NCI-H2227 (cell line): Measurements from ENCODE around the gene MAML2.

Source experiments
- DNase-seq: peaks from one replicate; lab custom pipeline; 2025; ENCODE audit not compliant: unreplicated experiment; lab: John Stamatoyannopoulos, UW

The MAML2 gene

DNA sequence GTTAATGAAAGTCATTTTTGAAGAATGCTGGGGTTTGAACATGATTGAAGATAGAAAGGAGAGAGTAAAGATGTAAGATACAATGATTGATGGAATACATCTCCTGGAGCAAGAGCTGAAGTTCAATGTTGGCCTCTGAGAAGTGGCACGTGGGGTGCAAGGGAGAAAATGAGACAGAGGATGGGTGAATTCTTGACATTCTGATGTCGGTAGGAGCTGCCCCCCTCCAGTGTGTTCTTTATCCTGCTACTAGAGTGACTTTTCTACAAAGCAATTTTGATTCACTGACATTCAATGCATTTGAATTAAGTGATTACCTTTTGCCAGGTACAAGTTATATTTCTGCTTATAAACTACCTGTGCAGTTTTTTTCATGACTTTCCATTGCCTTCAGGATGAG lies 260.1 kb downstream of the MAML2 start:
- no peak for DNase-seq

DNA sequence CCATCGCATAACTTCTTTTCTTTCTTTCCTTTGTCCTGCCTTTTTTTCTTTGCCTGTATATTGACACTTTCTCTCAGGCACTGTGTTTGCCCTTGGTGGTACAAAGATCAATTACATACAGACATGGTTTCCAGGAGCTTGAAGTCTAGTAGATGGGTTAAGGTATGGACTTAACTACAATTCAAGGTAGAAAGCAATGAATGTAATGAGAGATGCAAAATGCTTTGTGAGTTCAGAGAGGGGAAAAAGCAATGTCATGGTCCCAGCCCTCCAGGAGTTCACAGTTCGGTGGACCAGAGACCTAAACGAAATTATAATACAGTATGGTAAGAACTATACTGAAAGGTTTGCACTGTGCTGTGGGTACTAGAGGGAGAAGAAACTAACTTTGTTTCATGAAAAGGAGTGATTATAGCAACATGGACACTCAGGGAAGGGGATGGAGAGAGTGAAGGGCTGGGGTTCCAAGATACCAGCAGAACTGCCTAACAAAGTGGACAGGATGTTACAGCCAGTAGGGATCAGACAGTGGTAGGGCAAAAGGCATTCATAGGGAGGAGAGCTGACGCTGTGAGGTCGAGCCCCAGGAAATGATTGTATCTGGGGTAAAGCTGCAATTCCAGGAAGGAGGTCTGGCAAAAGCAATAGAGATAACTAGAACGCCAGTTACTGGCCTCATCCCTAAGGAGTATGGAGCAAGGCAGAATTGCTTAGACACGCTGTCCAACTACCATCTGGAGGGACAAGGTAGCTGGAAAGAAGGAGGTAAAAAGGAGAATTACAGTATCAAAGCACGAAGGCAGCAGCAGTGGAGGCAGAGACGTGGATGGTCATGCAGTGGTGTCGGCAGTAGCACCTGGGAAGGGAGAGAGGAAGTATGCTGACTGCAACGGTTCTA lies 260.7 kb downstream of the MAML2 start:
- DNase-seq, result no peak

DNA sequence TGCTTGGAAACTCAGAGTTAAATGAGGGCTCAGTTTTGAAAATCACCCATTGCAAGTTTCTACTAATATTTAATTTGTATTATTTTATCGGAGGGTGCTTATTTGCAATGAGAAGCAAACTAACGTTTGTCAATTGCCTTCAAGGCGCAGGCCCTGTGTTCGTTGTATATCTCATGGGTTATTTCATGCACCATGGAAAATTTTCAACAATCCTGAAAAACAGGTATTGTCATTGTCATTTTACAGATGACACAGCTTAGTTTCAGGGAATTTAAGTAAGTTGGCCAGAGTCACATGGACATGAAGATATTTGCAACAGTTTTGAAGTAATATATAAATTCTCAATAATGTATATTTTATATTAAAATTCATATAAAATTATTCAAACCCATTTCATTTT lies 261.4 kb downstream of the MAML2 start:
- no peak for DNase-seq

DNA sequence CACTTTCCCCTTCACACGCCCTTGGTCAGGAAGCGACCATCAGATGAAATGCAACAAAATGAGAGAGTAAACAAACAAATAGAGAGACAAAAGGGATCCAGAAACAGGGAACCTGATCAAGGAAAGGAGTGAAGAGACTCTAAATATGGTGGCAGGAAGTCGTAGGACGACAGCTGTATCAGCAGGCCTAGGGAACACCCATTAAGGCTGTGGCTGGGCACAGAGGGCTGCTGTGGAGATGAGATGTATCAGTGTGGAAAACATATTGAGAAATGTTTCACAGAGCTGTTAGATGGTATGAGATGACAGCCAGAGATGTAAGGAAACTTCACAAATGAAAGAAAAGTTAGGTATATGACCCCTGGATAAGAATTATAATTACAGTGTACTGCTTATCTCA lies 263.3 kb downstream of the MAML2 start:
- DNase-seq, result no peak

DNA sequence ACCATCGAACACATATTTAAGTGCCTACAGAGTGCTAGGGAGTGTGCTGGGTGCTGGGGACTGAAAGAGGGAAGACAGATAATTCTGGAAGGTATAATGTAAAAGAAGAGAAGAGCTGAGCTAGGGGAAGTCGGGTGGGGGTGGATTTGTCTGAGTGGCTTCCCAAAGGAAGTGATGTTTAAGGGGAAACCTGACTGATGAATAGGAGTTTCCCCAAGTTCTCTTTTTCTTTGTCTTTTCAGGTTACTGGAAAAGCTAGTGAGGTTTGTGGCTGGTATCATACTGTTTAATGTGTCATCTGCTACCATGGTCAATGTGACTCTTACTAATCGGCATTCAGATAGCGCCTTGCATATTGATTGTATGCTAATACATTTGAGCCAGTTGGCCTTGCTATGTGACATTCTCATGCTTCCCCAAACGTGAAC lies 267.4 kb downstream of the MAML2 start:
- no peak for DNase-seq

DNA sequence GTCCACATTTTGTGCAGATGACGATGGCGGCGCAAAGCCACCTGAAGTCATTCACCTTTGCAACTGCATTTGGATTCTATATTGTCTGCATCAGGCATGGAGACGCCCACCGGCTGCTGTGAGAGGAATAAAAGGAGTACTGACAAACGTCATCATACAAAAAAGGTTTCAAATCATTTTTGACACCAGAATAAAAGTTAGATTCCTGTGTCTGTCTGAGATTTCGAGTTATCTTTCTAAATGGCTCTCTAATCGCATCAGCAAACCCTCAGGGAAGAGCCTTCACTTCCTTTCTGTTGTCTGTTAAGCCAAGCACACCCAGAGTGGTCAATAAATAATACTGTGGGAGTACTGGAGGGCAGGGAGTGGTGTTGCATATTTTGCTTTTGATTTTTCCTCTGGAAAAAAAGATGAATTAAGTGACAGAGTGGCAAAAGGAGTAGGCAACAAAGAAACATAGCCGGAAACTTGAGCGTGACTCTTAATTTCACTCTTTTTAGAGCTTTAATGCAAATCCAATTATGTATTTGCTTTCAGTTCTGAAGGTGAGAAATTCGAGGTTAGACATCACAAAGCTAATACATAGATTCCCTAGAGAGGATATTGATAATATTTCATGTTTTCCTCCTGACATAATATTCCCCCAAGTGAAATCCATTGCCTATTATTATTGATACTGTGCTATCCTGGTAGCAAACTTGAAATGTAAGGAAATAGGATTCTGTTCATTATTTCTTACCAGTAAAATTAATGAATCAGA lies 268.3 kb downstream of the MAML2 start:
- peak; percentile 2 for DNase-seq

DNA sequence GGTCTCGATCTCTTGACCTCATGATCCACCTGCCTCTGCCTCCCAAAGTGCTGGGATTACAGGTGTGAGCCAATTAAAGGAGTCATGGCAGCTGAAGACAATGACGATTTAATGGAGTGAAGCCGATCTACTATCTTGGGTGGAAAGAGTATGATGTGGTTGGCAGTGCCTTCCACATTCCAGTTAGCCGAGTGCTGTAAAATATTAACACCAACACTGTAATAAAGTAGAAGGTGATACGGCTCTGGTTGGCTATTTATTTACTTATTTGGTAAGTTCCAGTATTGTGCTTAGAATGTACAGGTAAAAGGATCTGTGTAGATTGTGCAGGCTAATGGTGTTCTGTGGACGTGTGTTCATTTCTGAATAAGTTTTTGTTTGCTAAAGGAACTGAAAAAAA lies 269.5 kb downstream of the MAML2 start:
- no peak for DNase-seq

DNA sequence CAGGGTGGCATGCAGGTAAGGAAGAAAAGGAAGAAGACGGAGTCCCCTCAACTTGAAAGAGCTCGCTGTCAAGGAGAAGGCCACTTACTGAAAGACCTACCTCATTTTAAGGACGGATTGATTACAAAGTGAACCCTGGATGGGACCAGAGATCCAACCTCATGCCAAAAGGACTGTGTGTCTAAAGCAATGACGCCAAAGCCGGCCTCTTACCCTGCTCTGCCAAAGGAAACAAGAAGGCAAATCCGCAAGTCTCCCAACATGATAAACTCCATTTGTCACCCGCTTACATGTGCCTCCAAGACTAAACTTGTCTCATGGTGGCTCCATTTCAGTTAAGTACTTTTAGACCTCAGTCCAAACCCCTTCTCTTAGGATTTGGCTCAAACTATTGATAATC lies 270.4 kb downstream of the MAML2 start:
- DNase-seq, result no peak

DNA sequence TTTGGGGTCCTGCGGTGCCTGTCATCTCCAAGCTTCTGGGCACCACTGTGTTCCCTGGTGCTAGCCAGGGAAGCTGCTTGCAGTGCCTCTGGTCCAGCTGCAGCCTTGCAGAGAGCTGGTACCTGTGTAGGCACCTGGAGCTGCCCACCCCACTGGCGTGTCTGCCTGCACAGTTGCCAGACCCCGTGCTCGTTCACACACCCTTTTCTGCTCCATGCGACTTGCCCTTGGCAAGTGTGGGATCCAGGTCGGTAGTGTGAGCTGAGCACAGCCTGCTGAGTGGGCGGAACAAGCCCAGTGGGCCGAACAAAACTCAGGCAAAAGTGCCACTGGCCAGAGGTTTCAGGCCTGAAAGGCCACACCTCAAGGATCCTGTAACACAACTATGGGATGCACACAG lies 272.5 kb downstream of the MAML2 start:
- no peak for DNase-seq

DNA sequence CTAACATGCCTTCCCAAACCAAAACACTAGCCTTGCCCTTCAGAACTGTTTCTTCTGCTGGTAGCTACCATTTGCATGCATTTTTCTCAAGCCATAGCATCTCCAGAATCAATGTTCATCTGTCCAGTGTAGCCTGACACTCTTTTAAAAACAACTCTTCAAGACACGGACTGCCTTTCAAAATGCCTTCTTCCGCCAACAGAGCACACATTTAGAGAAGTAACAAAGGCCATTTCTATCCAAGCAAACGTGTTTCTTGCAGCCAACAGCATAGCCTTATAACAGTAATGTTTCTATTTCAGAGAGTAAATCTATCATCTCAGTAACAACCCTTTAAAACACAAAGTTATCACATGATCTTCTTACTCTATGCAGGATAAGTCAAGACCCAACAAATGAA lies 275.8 kb downstream of the MAML2 start:
- DNase-seq, result no peak

DNA sequence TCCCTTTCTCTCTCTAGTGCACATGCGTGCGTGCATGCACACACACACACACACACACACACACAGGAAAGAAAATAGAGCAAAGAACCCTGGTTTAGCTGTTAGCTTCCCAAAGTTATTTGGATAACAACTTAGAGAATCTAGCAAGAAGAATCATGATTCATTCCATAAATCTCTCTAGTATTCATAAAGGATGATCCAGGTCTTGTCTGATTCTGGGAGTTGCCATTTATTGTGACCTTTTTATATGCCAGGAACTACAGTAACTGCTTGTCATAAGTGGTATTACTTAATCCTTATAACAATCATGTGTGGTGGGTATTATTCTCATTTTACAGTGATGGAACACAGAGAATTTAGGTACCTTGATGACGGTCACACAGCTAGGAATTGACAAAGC lies 277.6 kb downstream of the MAML2 start:
- DNase-seq, result no peak

DNA sequence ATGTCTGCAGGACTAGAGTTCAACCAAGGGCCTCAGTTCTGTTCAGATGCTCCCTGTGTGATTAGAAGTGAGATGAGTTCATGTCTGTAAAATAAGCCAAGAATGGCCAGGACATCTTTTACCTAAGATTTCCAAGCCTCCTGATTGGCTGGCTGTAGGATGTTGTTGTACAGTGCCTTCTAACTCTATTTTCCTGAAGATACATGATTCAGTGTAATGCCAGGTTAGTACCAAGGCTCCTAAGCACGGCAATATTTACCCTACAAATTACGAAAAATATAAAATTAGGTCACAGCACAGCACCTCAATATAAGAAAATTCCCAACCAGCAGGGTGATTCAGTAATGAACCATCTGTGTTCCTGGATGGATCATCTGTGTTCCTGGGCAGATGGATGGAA lies 279.1 kb downstream of the MAML2 start:
- no peak for DNase-seq

DNA sequence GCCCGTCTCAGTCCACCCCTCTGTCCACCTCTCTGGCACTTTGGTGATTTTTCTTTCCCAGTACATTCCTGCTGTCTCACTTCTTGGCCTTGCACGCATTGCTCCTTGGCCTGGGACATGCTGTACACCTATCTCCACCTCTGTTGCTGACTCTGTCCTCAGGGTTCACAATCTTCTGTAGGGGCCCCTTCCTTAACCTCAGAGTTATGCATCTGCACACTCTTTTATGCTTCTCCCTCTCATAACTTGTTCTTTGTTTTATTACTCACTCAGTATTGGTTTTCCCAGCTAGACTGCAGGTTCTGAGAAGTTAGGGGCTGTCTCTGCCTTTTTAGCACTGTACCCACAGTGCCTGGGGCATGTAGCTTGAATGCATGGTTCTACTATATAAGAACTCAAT lies 279.9 kb downstream of the MAML2 start:
- no peak for DNase-seq

DNA sequence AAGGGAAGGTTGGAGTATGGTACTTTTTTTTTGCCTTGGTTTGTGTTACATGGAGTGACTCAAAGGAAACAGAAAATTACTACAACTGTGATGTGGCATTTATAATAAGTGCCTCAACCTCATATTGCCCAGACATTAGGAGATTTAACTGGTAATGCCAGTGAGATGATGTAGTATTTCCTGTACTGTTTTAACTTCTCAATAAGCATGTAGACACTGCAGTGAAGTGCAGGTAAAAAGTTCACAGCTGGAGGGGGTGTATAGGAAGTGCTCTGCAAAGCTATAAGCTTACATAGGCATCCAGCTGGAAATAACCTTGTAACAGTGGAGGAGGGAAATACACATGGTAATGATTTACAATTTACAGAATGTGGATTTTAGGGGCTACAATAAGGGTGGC lies 280.9 kb downstream of the MAML2 start:
- DNase-seq, result peak; percentile 3

DNA sequence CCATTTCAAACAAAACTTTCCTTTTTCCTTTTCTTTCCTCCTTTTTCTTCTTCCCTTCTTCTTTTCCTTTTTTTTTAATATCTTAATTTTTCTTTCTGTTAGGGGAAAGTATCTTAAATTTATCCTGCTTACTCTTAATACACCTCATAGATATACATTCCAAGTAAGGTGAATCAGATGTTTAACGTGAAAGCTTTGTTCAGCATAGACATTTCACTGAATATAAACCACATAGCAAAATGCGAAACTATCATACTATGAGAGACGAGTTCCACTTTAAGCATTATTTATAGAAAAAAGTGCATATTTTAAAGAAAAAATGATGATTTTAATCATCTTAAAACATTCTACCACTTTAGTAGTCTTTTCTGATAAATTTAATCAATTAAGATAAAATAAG lies 281.3 kb downstream of the MAML2 start:
- no peak for DNase-seq

DNA sequence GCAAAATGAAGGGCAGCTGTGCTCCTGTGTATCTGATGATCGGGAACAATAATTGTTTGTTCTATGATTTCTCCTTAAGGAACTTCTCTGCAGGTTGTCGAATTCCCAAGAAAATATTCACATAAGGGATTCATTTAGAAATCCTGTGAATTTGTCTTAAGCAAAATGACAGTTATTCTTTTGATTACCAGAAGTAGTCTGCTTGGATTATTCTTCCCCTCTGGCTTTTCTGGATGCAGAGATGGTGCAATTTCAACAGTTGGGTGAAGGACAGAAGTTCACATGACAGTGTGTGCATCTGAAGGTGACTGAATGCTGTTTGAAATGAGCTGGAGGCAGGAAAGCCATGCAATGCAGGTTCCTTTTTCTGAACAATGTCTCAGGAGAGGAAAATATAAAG lies 281.9 kb downstream of the MAML2 start:
- DNase-seq, result no peak

DNA sequence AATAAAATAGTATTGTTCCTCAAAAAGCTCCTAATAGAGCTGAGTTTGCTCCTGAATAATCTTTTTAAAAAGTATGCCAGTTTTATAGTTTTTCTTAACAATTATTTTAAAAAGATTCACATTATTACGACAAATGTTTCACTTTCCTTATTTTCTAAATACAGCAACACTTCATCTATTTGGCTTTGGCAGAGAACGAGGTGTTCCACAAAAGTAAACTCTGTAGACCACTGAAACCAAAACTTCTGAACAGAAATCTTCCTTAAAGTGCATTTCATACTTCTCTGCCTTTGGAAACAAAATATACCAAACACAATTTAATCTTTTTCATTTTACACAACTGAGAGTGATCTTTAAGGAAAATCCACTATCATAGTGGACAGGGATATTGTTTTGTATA lies 285.5 kb downstream of the MAML2 start:
- no peak for DNase-seq

DNA sequence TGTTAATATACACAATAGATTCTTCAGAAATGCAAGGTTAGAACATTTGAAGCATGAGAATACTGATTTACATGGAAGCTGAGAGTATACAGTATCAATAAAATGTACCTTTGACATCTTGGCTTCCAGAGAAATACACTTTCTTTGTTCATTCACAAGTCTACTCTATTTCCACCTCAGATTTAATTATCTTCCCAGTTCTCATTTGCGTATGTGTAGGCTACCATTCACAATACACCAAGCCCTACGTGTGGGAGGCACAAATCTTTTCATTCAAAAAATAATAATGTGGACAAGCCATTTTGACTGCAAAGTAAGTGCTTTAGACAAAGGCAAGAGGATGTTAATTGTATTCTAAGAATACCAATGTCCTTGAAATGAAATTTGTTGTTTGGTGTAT lies 286.4 kb downstream of the MAML2 start:
- DNase-seq, result no peak

DNA sequence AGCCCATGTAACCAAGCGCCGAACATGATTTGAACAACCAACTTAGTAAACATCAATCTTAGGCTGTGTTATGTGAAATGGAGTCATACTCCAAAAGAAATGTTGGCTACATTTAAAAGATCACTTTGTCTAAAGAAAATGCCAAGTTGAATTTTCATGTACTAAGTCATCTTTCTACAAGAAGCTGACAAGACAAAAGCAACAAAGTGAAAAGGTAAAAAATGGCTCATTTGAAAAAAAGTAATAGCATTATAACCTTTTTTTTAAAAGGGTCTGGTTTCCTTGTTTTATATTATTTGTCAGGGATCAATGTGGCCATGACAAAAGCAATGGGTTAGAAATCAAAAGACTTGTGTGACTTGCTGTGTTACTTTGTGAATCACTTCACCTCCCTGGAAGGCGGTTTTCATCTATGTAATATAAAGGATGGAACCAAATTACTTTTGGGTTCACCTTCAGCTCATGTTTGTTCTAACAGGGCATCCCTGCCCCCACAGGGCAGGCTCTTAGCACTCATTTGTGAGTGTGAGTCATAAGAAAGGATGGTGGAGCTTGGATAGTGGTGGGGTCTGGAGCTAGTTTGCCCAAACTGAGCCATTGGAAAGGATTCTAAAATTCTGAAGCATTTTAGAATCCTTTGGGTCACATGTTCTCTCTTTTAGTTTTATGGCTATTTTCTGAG lies 287.1 kb downstream of the MAML2 start:
- DNase-seq, result peak; percentile 17

DNA sequence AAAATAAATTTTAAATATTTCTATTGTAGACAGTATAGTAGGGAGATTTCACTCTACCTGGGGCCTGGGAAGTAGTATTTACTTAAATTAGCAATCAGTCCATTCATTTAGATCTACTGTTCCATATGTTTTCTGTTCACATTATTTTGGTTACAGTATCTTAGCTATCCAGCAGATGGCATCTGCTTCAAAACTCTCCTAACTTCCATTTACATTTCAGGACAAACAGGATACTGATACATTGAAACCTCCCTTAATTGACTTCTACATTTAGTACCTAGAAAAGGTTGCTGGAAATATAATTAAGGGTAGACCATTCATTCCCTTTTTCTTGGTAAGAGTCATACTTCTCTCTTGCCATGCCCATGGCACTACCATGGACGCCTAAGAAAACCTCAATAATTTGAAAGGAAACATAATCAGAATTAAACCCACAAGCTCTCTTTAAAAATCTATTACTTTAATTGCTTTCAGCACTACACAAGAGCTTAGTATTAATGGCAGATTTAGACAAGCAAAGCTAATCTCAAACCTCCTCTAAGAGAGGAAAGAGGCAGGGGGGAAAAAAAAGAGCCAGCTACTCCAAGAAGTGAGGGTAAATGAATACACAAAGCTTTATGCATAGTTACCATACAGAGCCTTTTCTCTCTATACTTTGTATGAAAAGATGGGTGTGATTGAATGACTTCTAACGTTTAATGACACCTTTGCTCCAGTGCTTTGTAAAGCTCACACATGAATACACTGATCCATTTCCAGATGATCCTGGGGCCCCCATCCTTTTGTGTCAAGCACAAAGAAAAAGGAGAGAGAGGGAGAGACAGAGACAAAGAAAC lies 287.9 kb downstream of the MAML2 start:
- DNase-seq, result peak; percentile 66
